Neural progenitor cell (in vitro differentiated cells): ENCODE data around the gene EPB41.

Source experiments
- EZH2 ChIP-seq: fragments of 200-600 bp; sonication (generic); IDR thresholded peaks from 2 replicates; pipeline ENCODE4 v1.6.1; 2017; ENCODE audit warnings: antibody characterized with exemption, mild to moderate bottlenecking, moderate library complexity
- EZH2phosphoT487 ChIP-seq: fragments of 200-600 bp; sonication (generic); IDR thresholded peaks from 2 replicates; pipeline ENCODE4 v1.6.1; 2017; ENCODE audit warnings: antibody characterized with exemption
- TF ChIP-seq, protein P1 (sequence below): fragments of 200-600 bp; sonication (generic); IDR thresholded peaks from 2 replicates; pipeline ENCODE4 v1.5.1; 2017; ENCODE audit warnings: antibody characterized with exemption, mild to moderate bottlenecking

GRCh38 chr1:29123053-29123886 lies 208.9 kb downstream of the EPB41 start:
- TF ChIP-seq, protein P1, sequence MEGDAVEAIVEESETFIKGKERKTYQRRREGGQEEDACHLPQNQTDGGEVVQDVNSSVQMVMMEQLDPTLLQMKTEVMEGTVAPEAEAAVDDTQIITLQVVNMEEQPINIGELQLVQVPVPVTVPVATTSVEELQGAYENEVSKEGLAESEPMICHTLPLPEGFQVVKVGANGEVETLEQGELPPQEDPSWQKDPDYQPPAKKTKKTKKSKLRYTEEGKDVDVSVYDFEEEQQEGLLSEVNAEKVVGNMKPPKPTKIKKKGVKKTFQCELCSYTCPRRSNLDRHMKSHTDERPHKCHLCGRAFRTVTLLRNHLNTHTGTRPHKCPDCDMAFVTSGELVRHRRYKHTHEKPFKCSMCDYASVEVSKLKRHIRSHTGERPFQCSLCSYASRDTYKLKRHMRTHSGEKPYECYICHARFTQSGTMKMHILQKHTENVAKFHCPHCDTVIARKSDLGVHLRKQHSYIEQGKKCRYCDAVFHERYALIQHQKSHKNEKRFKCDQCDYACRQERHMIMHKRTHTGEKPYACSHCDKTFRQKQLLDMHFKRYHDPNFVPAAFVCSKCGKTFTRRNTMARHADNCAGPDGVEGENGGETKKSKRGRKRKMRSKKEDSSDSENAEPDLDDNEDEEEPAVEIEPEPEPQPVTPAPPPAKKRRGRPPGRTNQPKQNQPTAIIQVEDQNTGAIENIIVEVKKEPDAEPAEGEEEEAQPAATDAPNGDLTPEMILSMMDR = no peak
- TF ChIP-seq EZH2phosphoT487 = peak; percentile 92
- peak; percentile 85 for TF ChIP-seq EZH2
